IMR-90 (cell line): Measurements from ENCODE around the gene CDC45. TPM values are rescaled to one million over a fixed set of nuclear protein-coding genes. Genes with fewer than 3 reads are reported as not detected.

Experiments
- ATAC-seq: fragments of 200-7000 bp; cut with Tn5 transposase; 2 replicates; pipeline ENCODE4 v1.9.1; 2020; ENCODE audit warnings: low read depth, mild to moderate bottlenecking, moderate library complexity
- BruUV-seq: library from RNA; stranded (reverse); fragments of 400-500 nt; replicated peaks from 2 replicates; lab custom pipeline; 2021; lab: Mats Ljungman, UMichigan
- CTCF ChIA-PET: fragments of 300-600 bp; formaldehyde crosslinking; extraction: SDS; loops from one replicate; lab custom pipeline; 2021; ENCODE audit warnings: antibody characterized with exemption; lab: Yijun Ruan, JAX
- POLR2A ChIA-PET: fragments of 300-600 bp; sonication (Branson Sonifier 250); formaldehyde crosslinking; loops from one replicate; lab custom pipeline; 2022; ENCODE audit warnings: antibody characterized with exemption; ENCODE audit not compliant: unreplicated experiment; lab: Charles Lee
- DNase-seq: peaks from one replicate; pipeline ENCODE4 v3.0.0; 2013
- H2AFZ ChIP-seq: replicated peaks from 2 replicates; pipeline ENCODE3; 2013; ENCODE audit warnings: low read length, mild to moderate bottlenecking; ENCODE audit not compliant: poor library complexity
- H2AK5ac ChIP-seq: 2 replicates; pipeline ENCODE4 v1.6.1; 2013; ENCODE audit warnings: low read depth, low read length, inconsistent platforms
- H2AK9ac ChIP-seq: replicated peaks from 2 replicates; pipeline ENCODE3; 2013; ENCODE audit warnings: mild to moderate bottlenecking, low read depth, low read length, moderate library complexity; ENCODE audit not compliant: poor library complexity
- H2BK120ac ChIP-seq: 2 replicates; pipeline ENCODE4 v1.6.1; 2013; ENCODE audit warnings: low read depth, low read length, inconsistent platforms
- H2BK15ac ChIP-seq: 3 replicates; pipeline ENCODE4 v1.6.1; 2013; ENCODE audit warnings: low read depth, low read length, inconsistent platforms
- H2BK20ac ChIP-seq: 2 replicates; pipeline ENCODE4 v1.6.1; 2013; ENCODE audit warnings: low read depth, mild to moderate bottlenecking, inconsistent platforms, low read length, moderate library complexity
- H2BK5ac ChIP-seq: 2 replicates; pipeline ENCODE4 v1.6.1; 2013; ENCODE audit warnings: mild to moderate bottlenecking, low read depth, low read length, inconsistent platforms; ENCODE audit not compliant: poor library complexity, severe bottlenecking
- H3K14ac ChIP-seq: replicated peaks from 2 replicates; pipeline ENCODE4 v1.6.1; 2013; ENCODE audit warnings: low read depth, low read length, inconsistent platforms
- H3K18ac ChIP-seq: 2 replicates; pipeline ENCODE4 v1.6.1; 2013; ENCODE audit warnings: low read depth, low read length, control low read depth
- H3K23ac ChIP-seq: 2 replicates; pipeline ENCODE4 v1.6.1; 2013; ENCODE audit warnings: low read depth, low read length, inconsistent platforms
- H3K27ac ChIP-seq: 2 replicates; pipeline ENCODE4 v1.5.1; 2013; ENCODE audit warnings: mild to moderate bottlenecking, control low read depth, low read length; ENCODE audit not compliant: insufficient read depth
- H3K27me3 ChIP-seq: 2 replicates; pipeline ENCODE4 v1.6.1; 2013; ENCODE audit warnings: low read length; ENCODE audit not compliant: control insufficient read depth, insufficient read depth
- H3K36me3 ChIP-seq: 2 replicates; pipeline ENCODE4 v1.6.1; 2013; ENCODE audit warnings: low read length, mixed read lengths; ENCODE audit not compliant: control insufficient read depth, insufficient read depth
- H3K4ac ChIP-seq: 2 replicates; pipeline ENCODE4 v1.6.1; 2013; ENCODE audit warnings: low read depth, low read length, inconsistent platforms
- H3K4me1 ChIP-seq: 2 replicates; pipeline ENCODE4 v1.6.1; 2013; ENCODE audit warnings: low read length, mixed read lengths; ENCODE audit not compliant: control insufficient read depth, insufficient read depth
- H3K4me2 ChIP-seq: 2 replicates; pipeline ENCODE4 v1.6.1; 2013; ENCODE audit warnings: low read depth, mild to moderate bottlenecking, control low read depth, low read length, moderate library complexity
- H3K4me3 ChIP-seq: 2 replicates; pipeline ENCODE4 v1.5.1; 2013; ENCODE audit warnings: low read depth, mild to moderate bottlenecking, control low read depth, low read length, moderate library complexity; ENCODE audit not compliant: insufficient read depth
- H3K56ac ChIP-seq: 2 replicates; pipeline ENCODE4 v1.6.1; 2013; ENCODE audit warnings: low read length, inconsistent platforms; ENCODE audit not compliant: insufficient read depth; ENCODE audit errors: extremely low read depth
- H3K79me1 ChIP-seq, 2 experiments: 2 replicates each; pipeline ENCODE4 v1.6.1; 2013; ENCODE audit warnings: low read length in 2 of 2, inconsistent platforms in 1 of 2, low read depth in 1 of 2
- H3K9ac ChIP-seq: 2 replicates; pipeline ENCODE4 v1.6.1; 2013; ENCODE audit warnings: low read depth, low read length, control low read depth
- H3K9me1 ChIP-seq: 2 replicates; pipeline ENCODE4 v1.6.1; 2013; ENCODE audit warnings: low read length, inconsistent platforms; ENCODE audit not compliant: insufficient read depth
- H3K9me3 ChIP-seq: 2 replicates; pipeline ENCODE4 v1.6.1; 2013; ENCODE audit warnings: low read length; ENCODE audit not compliant: control insufficient read depth, insufficient read depth
- H4K20me1 ChIP-seq: 2 replicates; pipeline ENCODE4 v1.6.1; 2013; ENCODE audit warnings: low read length, inconsistent platforms; ENCODE audit not compliant: insufficient read depth
- H4K5ac ChIP-seq: 2 replicates; pipeline ENCODE4 v1.6.1; 2013; ENCODE audit warnings: mild to moderate bottlenecking, low read depth, low read length, control low read depth
- H4K8ac ChIP-seq, 2 experiments: 2 replicates each; pipeline ENCODE4 v1.6.1; 2013; ENCODE audit warnings: low read depth in 2 of 2, low read length in 2 of 2, control low read depth in 1 of 2, inconsistent platforms in 1 of 2
- H4K91ac ChIP-seq: 2 replicates; pipeline ENCODE4 v1.6.1; 2013; ENCODE audit warnings: low read depth, low read length, inconsistent platforms; ENCODE audit not compliant: insufficient read depth
- CTCF ChIP-seq: conservative IDR thresholded peaks from 2 replicates; pipeline ENCODE4 v1.5.1; 2012; ENCODE audit warnings: mild to moderate bottlenecking, low read depth, low read length, improper control_type of control experiment
- ELK1 ChIP-seq: fragments of 150-350 bp; IDR thresholded peaks from 2 replicates; pipeline ENCODE4 v1.6.1; 2016; ENCODE audit warnings: low read depth, mild to moderate bottlenecking, low read length, moderate library complexity, borderline replicate concordance
- FOS ChIP-seq: fragments of 150-350 bp; IDR thresholded peaks from 2 replicates; pipeline ENCODE4 v1.6.1; 2016; ENCODE audit warnings: low read depth, low read length
- POLR2A ChIP-seq: IDR thresholded peaks from 2 replicates; pipeline ENCODE4 v1.6.1; 2012; ENCODE audit warnings: mild to moderate bottlenecking, low read depth, low read length
- WGBS, 2 experiments: methylation state at CpG; one replicate each; pipeline versions ENCODE4 v1.1.5 to v1.1.7; 2013; ENCODE audit warnings: missing lambda C conversion rate in 2 of 2; ENCODE audit not compliant: insufficient read length in 1 of 2; ENCODE audit errors: extremely low coverage in 2 of 2; 5-methylcytosine and 5-hydroxymethylcytosine counted together
- dilution Hi-C: fragments of 300-500 bp; cut with HindIII; formaldehyde crosslinking; loops from one replicate; pipeline ENCODE4 v1.14.3; 2018; ENCODE audit warnings: low sequenced_read_pairs; ENCODE audit not compliant: unreplicated experiment
- in situ Hi-C: fragments of 300-500 bp; cut with MboI; formaldehyde crosslinking; loops from 3 replicates; pipeline ENCODE4 v1.14.3; 2019; ENCODE audit warnings: low sequenced_read_pairs, inconsistent platforms, mixed read lengths
- intact Hi-C: fragments of 100-400 bp; cut with micrococcal nuclease; formaldehyde crosslinking; loops from 2 replicates; pipeline ENCODE4 v1.10.0; 2022
- polyA plus RNA-seq, 3 experiments: library from polyadenylated mRNA; depleted of rRNA; stranded (reverse); fragments of >200 nt; gene quantifications; 2 replicates each; pipeline ENCODE4 v1.2.3, GENCODE V29; 2012; ENCODE audit warnings: low replicate concordance in 1 of 3
- total RNA-seq: library from RNA; depleted of rRNA; stranded (reverse); fragments of >200 nt; gene quantifications from 2 replicates; pipeline ENCODE4 v1.2.3, GENCODE V29; 2012

CDC45 gene
- total and polyA plus RNA-seq, 2 of the 4 experiments (the other 2 are of a cell fraction), result 22.7 to 44.6 TPM

- CTCF ChIA-PET, result no interaction called here
These were observed 9.4 kb downstream of the CDC45 start for GRCh38 chr22:19488884-19489843.

More at GRCh38 chr22:19488884-19489843, 9.4 kb downstream of the CDC45 start:
- Histone ChIP-seq H3K9ac (no peak overlapping the region), H2AFZ (no peak overlapping the region), H3K36me3 (no peaks in the 10 kb centered on the region; the same call in 1 of the 2 replicates), H2BK5ac (no peak overlapping the region), H3K4me1 (no peaks in the 10 kb centered on the region), H3K4ac (no peak overlapping the region), H2BK20ac (no peak overlapping the region), H3K56ac (no peak overlapping the region), H3K79me1 (peaks cover 0 to 5% of the 10 kb centered on the region in 2 experiments; a peak in 2 of 4 replicates), H3K18ac (no peak overlapping the region), H4K91ac (no peak overlapping the region), H4K20me1 (no peaks in the 10 kb centered on the region), H3K9me1 (peaks cover 3% of the 10 kb centered on the region; the same call in 1 of the 2 replicates), H4K5ac (no peak overlapping the region), H3K4me2 (no peak overlapping the region), H3K9me3 (no peaks in the 10 kb centered on the region), H3K23ac (no peak overlapping the region), H2AK5ac (no peak overlapping the region), H4K8ac (no peak overlapping the region), H2BK15ac (no peak overlapping the region), H2BK120ac (no peak overlapping the region), H3K14ac (no peak overlapping the region), H3K4me3 (no peak overlapping the region), H3K27me3 (no peaks in the 10 kb centered on the region), H2AK9ac (no peak overlapping the region), H3K27ac (no peak overlapping the region)
- dilution Hi-C loops (no loop called here), intact Hi-C loops (no loop called here), in situ Hi-C loops (no loop called here)
- POLR2A ChIA-PET, result no interaction called here
- BruUV-seq, result no TSS peak
- peak; percentile 23 for DNase-seq
- ATAC-seq, result peak; percentile 87
- WGBS, 2 experiments, result no CpG with 5 or more reads among the region's 7 CpGs
- TF ChIP-seq POLR2A (no peak), FOS (no peak), CTCF (peak; percentile 12; the same call in 1 of the 2 replicates), ELK1 (no peak)
